GM19023 (cell line): Measurements from ENCODE around the gene PPP6C.
A peak's percentile ranks its signal among the peaks of the same experiment; 100 is the strongest.
"Not testable (repeated sequence)": the region's sequence is repeated elsewhere in the genome, so short reads cannot be mapped to it uniquely, and the experiment has no call there.

Experiments
- ATAC-seq: cut with Tn5 transposase; IDR thresholded peaks from one replicate; pipeline ENCODE4 v1.9.1; 2021; ENCODE audit warnings: mild to moderate bottlenecking, moderate library complexity; ENCODE audit not compliant: unreplicated experiment

PPP6C gene

DNA sequence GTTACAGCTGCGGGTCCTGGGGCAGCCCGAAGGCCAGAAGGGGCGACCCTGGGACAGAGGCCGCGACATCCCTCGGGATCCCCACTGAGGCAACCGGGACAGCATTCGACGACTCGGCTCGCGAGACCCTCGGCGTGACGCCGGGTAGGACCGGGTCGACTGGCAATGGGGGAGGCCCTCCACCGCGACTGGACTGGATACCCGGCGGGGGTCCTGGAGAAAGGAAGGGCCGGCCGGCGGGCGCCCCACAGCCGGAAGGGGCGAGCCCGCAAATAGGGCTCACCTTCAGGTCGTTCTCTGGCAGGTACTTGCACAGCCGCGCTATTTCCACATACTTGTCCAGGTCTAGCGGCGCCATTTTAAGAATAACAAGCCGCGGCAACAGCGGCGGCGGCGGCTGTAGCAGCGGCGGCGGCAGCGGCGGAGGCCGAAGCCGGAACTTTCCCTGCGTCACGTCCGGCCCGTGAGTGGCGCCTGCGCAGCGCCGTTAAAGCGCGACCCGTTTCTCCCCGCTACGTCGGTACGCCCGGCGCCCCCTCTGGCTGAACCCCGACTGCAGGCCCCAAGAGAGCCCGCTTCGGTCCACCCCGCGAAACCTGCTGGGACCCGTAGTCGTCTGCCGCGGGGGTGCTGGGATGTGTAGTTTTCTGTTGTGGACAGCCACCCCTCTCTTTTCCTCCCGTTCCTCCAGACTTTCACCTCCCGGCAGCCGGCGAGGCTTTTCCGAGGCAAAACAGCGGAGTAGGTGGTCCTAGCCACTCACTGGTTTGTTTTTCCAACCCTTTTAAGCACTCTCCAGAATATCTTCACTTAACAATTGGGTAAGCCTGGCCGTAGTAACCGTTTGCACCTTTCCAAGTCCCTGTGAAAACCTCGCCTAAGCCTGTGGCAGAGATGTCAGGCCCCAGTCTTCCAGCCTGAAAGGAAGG lies at the start of gene PPP6C:
Gene PPP6C, minus strand, starts transcription at position 443 of the 929 bp plus-strand sequence. Its CDS starts 85 bp downstream, at position 358.
- ATAC-seq = peak; percentile 97

DNA sequence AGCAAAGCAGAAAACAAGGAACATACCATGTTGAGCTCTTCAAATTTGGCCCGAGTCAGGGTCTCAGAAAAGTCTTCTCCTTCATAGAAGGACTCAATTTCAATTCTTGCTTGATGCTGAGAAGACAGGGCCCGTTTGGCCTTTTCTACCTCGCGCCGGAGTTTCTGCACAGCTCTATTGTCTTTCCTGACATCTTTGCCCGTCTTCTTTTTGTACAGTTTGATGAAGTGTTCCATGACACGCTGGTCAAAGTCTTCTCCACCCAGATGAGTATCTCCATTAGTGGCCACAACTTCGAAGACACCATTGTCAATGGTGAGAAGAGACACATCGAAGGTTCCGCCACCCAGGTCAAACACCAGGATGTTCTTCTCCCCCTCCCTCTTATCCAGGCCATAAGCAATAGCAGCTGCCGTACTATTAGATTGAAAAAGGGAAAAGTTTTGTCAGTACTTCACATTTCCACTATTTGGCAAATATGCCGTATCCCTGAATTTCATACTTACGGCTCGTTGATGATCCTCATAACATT lies 49.4 kb upstream of the PPP6C start:
- no peak for ATAC-seq

DNA sequence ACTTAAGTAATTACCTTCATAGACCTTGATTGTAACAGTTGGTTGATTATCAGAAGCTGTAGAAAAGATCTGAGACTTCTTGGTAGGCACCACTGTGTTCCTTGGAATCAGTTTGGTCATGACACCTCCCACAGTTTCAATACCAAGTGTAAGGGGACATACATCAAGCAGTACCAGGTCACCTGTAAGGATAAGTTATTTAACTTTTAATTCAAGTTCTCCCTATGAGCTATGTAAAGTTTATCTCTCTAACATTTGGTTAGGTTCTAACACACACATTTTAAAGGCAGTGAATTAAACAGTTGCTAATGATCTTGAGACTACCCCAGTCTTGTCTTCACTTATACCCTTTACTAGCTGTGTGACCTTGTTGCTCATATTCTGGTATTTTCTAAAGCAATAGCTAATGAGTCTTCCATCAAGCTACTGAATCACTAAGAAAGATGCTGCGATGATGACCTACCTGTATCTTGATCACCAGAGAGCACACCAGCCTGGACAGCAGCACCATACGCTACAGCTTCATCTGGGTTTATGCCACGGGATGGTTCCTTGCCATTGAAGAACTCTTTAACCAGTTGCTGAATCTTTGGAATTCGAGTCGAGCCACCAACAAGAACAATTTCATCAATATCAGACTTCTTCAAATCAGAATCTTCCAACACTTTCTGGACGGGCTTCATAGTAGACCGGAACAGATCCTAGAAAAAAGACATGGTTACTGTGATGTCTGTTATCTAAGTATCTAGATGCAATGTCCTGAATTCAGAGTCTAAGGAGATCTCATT lies 48.7 kb upstream of the PPP6C start:
- ATAC-seq = no peak

DNA sequence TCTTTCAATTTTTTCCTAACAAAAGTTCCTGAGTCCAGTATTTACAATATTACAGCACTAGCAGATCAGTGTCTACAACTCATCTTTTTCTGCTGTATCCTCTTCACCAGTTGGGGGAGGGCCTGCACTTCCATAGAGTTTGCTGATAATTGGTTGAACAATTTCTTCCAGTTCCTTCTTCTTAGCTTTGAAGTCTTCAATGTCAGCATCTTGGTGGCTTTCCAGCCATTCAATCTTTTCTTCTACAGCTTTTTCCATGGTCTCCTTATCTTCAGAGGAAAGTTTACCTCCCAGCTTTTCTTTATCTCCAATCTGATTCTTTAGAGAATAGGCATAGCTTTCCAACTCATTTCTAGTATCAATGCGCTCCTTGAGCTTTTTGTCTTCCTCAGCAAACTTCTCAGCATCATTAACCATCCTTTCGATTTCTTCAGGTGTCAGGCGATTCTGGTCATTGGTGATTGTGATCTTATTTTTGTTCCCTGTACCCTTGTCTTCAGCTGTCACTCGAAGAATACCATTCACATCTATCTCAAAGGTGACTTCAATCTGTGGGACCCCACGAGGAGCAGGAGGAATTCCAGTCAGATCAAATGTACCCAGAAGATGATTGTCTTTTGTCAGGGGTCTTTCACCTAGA lies 47.0 kb upstream of the PPP6C start:
- ATAC-seq = not testable (repeated sequence)

DNA sequence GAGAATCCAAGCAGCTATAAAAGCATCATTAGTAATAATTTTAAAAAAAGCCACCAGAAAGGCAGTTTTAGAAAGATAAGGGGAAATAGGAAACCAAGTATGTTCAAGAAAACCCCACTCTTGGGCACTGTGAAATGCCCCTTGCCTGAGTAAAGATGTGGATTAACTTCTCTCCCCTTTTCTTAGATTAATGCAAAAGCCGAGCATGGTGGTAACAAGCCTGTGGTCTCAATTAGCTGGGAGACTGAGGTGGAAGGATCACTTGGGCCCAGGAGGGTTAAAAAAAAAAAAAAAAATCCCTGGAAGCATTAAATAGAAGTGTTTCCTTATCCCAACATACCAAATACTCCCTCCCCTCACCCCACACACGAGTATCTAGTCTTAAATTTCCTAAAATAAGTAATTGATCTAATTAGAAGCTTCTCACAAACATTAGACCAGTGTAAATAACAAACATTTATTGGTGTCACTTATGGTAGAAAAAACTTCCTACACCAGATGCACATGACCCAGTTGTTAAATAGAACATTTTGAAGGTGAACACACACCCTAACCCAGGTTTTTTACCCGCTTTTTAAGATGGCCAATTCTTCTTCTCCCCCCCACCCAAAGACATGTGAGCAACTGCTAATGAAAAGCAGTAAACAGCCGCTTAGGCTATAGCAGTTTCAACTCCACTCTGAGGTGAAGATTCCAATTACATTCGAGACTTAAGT lies 46.4 kb upstream of the PPP6C start:
- no peak for ATAC-seq

DNA sequence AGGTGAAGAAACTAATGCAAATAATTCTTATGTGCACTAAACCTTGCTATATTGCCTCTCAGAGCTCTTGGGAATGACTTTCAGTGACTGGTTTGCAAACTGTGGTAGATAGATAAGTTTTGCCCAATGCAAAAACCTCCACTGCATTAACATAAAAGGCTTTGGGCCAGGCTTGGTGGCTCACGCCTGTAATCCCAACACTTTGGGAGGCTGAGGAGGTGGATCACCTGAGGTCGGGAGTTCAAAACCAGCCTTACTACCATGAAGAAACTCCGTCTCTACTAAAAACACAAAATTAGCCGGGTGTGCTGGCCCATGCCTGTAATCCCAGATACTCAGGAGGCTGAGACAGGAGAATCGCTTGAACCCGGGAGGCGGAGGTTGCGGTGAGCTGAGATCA lies 44.5 kb upstream of the PPP6C start:
- not testable (repeated sequence) for ATAC-seq

DNA sequence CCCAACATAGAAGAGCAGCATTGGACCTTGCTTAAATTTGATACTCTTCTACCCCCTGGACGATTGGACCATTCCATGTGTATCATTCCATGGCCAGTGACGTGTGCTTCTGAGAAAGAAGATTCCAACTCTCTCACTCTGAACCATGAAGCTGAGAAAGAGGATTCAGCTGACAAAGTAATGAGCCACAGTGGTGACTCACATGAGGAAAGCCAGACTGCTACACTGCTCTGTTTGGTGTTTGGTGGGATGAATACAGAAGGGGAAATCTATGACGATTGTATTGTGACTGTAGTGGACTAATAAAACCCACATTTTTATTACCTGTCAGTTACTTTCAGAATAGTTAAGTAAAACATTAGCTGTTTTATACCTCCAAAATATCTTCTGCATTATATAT lies 44.1 kb upstream of the PPP6C start:
- ATAC-seq = no peak

DNA sequence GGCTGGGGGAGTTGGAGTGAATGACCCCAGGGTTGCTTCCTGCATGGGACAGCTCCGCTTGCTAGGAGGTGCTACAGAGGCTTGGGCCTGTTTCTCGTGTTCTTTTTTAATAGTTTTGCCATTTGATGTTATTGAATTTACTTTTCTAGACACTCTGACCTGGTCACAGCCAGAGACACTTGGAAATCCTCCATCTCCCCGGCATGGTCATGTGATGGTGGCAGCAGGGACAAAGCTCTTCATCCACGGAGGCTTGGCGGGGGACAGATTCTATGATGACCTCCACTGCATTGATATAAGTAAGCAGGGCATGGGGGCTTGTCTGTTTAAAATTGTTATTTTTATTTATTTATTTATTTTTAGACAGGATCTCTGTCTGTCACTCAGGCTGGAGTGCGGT lies 38.2 kb upstream of the PPP6C start:
- no peak for ATAC-seq

DNA sequence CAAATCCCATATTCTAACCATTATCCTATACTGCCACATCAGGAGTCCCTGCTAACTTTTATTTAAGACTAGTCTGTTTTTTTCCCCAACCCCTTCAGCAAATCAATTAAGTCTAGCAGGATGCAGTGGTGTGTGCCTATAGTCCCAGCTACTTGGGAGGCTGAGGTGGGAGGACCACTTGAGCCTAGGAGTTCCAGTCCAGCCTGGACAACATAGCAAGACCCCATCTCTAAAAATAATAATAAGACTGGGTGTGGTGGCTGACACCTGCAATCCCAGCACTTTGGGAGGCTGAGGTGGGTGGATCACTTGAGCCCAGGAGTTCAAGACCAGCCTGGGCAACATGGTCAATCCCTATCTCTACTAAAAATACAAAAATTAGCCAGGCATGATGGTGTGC lies 35.3 kb upstream of the PPP6C start:
- not testable (repeated sequence) for ATAC-seq

DNA sequence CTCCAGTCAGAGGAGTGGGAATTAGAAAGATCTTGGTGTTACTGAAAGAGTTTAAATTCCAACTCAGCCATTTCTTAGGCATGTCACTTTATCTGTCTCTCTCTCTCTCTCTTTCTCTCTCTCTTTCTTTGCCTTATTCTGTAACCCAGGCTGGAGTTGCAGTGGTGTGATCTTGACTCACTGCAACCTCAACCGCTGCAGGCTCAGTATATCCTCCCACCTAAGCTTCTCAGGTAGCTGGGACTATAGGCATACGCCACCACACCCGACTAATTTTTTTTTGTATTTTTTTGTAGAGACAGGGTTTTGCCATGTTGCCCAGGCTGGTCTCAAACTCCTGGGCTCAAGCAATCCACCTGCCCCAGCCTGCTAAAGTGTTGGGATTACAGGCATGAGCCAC lies 29.0 kb upstream of the PPP6C start:
- no peak for ATAC-seq

DNA sequence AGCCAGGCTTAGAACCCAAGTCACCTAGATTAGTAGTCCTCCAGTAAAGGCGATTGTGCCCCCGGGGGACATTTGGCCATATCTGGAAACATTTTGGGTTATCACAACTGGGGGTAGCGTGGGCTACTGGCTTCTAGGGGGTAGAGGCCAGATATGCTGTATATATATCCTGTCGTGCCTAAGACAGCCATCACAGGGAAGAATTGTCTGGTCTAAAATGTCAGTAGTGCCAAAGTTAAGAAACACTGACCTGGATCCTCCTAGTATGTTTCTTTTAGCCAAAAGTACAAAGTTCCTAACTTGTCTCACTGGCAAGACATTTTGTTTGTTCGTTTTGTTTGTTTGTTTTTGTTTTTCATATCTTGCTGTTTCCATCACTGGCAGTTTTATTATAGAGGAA lies 24.6 kb upstream of the PPP6C start:
- no peak for ATAC-seq

DNA sequence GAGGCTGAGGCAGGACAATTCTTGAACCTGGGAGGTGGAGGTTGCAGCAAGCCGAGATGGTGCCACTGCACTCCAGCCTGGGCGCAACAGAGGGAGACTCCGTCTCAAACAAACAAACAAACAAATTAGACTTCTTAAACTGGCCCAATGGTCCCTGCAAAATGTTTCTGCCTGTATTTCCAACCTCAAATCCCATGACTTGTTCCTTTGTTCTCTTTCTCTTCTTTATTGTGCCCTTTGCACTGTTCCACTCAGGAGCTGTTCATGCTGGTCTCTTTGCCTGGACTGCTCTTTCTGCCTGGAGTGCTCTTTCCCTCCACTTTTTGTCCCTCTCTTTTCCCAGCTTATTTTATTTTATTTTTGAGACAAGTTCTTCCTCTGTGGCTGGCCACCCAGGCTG lies 14.9 kb upstream of the PPP6C start:
- ATAC-seq = no peak

DNA sequence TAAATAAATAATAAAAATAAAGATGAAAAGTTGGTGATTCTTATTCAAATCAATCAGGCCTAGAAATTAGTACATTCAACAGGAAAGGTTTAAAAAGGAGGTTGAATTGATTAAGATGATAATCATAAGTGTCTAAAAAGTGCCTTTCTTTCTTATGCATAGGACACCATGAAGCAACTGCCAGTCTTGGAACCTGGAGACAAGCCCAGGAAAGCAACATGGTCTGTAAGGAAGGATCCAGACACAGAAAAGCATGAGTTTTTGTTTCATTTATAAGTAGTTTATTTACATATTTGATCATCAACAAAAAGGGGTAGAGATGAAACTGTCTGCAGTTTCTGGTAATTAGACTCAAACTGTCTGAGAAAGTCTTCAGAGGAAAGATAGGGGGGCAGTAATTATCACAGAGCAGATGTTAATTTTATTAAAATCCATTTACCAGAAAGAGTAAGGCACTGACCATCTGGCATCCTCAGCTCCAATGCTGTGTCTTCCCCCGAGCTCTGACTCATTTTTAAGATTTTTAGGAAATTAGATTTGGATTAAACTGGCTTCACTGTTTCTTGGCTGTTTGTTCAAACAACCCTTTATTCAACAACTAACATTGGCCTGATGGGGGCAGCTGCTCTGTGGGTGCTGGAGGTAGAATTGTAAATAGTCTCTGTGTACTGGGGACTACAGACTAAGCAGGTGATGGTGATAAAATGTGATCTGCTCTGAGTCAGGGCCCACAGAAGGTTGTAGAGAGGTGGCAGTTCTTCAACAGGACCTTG lies 13.4 kb upstream of the PPP6C start:
- ATAC-seq = no peak

DNA sequence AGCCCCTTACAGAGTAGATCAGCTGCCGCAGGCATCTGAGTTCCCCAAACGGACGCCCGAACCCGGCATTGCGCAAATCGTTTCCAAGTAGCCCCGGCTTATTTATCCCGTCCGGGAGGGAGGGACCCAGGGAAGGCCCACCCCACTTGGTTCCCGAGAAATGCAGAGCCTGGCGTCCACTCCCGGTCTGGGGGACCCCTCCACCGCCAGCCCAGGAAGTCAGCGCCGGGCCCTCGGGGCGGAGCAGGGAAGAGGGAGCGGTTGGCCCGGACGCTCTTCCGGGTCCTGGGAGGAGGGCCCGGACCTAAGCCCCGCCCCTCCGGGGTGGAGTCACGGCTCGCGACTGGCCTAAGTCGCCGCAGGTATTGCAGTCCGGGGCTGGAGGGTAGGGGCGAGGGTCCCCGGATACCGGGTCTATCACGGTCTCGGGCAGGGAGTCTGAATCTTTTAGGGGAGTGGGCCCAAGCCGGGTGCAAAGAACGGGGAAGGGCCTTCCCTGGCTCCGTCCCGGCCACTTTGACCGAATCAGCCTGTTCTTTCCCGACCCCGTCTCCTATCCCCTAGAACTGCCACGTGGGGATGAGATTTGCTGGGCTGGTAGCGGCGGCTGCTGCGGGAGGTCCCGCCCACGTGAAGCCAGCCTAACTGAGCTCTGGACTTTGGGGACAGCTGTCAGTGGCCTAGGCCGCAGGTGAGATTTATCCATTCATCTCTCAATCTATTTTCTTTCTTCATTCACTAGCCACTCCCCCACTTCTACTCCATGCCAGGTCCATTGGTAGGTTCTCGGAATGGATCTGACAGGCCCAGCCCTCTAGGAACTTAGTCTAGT lies 10.8 kb upstream of the PPP6C start, which contains the start of gene RABEPK:
Gene RABEPK, plus strand, starts transcription at position 327 of the 832 bp plus-strand sequence. CDS start 2,472 bp downstream, outside the sequence.
- ATAC-seq = peak; percentile 95

DNA sequence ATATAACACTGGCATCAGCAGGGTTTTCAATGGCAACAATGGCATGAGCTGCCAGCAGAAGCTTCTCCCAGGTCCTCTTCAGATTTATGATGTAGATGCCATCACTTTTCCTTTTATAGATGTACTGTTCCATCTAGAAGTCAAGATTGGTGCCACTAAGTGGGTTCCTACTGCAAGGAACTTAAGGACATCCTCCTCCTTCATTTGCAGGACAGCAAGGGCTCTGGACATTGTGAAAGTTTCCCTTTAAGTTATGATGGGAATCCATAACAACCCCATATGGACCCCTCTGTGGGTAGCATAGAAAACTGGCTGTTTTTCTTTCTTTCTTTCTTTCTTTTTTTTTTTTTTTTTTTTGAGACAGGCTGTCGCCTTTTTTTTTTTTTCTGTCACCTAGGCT lies 6.0 kb upstream of the PPP6C start:
- ATAC-seq = not testable (repeated sequence)

DNA sequence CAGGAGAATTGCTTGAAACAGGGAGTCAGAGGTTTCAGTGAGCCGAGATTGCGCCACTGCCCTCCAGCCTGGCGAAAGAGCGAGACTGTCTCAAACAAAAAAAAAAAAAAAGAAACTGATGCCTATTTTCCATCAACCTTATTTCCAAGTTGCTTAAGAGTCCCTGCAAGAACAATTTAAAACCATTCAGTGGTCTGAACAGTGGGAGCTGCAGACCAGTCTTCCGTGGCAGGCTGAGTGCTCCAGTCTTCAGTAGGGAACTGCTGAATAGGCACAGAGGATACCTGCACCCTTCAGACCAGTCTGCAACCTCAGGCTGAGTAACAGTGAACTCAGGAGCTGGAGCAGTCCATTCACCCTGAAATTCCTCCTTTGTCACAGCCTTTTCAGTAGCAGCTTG lies 4.9 kb upstream of the PPP6C start:
- ATAC-seq = not testable (repeated sequence)

DNA sequence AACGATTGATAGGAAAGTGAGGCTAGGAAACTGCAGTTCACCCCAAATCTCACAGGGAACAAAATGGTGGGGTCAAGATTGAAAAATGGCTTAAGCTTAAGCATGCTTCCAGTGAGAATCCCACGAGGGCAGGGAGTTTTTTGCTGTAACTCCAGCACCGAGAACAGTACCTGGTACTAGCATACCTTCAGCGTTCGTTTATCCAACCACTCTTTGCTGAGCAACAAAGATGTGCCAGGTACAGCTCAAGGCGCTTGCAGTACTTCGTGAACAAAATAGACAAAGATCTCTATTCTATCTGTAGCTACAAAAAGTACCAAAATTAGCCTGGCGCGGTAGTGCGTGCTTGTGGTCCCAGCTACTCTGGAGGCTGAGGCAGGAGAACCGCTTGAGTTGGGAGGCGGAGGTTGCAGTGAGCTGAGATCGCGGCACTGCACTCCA lies 778 bp upstream of the PPP6C start:
- no peak for ATAC-seq

DNA sequence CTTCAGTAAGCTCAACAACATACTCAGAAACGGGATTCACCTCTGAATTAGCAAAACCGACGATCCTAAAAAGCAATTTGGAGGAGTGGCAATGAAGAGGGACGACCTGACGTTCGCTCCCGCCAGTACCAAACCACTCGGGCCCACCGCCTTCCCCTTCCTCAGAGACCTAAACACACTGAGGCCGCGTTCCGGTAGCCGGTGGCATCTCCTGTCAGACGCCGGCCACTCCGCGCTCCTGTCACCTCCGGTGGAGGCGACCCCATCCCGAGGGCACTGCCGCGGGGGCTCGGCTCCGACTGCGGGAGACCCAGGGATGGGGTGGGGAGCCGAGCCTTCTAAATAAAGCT lies 617 bp downstream of the PPP6C start:
- ATAC-seq = peak; percentile 9

DNA sequence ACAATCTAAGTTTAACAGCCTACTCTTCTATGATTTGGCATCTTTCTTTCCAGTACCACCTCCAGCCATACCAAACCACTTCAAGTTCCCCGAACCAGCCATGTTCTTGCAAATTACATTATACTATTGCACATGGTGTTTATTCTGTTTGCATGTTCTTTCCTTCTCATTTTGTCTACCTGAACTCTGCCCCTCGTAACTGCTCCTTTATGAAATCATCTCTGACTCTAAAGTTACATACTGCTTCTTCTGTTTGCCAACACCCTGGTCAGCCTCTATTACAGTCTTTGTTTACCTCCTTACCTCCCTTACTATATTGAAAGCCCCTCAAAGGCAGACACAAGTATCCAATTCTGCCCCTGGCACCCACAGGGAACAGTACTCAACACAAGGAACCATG lies 6.0 kb downstream of the PPP6C start:
- no peak for ATAC-seq
